Keratinocyte (primary cell): ENCODE data around the gene CCL17. TPM values are rescaled to one million over a fixed set of nuclear protein-coding genes. Genes with fewer than 3 reads are reported as not detected.

Experiments used
- DNase-seq: peaks from one replicate; pipeline ENCODE4 v3.0.0-alpha.2; 2011; ENCODE audit warnings: low read depth, missing footprints, low spot score
- FAIRE-seq: peaks from 2 replicates; lab custom pipeline; 2011; peaks lifted over from hg19 to GRCh38; lab: Jason Lieb, UNC
- H2AFZ ChIP-seq: 2 replicates; pipeline ENCODE4 v1.6.0; 2012; ENCODE audit warnings: low read length, control low read depth, inconsistent platforms; ENCODE audit not compliant: control insufficient read depth
- H3K27ac ChIP-seq: 2 replicates; pipeline ENCODE4 v1.5.1; 2011; ENCODE audit warnings: low read length; ENCODE audit not compliant: control insufficient read depth, insufficient read depth
- H3K27me3 ChIP-seq: 3 replicates; pipeline ENCODE4 v1.6.0; 2011; ENCODE audit warnings: low read length; ENCODE audit not compliant: control insufficient read depth, insufficient read depth; ENCODE audit errors: extremely low read depth
- H3K36me3 ChIP-seq, 2 experiments: 2 replicates in 1 of 2; 3 replicates in 1 of 2; pipeline ENCODE4 v1.5.1; 2011; ENCODE audit warnings: low read length in 2 of 2, mild to moderate bottlenecking in 1 of 2; ENCODE audit not compliant: control insufficient read depth in 2 of 2, insufficient read depth in 2 of 2; ENCODE audit errors: extremely low read depth in 1 of 2
- H3K4me1 ChIP-seq: 3 replicates; pipeline ENCODE4 v1.5.1; 2011; ENCODE audit warnings: low read length; ENCODE audit not compliant: control insufficient read depth, insufficient read depth; ENCODE audit errors: extremely low read depth
- H3K4me2 ChIP-seq: 3 replicates; pipeline ENCODE4 v1.6.0; 2011; ENCODE audit warnings: low read depth, low read length; ENCODE audit not compliant: control insufficient read depth, insufficient read depth; ENCODE audit errors: extremely low read depth
- H3K4me3 ChIP-seq, 3 experiments: fragments of 200-600 bp in 1 of 3; sonication (generic) in 1 of 3; 2 replicates in 2 of 3; 3 replicates in 1 of 3; pipeline ENCODE4 v1.5.1; 2011 to 2016; ENCODE audit warnings: low read length in 3 of 3, mild to moderate bottlenecking in 3 of 3, control low read depth in 2 of 3, inconsistent platforms in 1 of 3, low read depth in 1 of 3, mixed read lengths in 1 of 3, mixed run types in 1 of 3, moderate library complexity in 1 of 3; ENCODE audit not compliant: control insufficient read depth in 2 of 3, insufficient read depth in 2 of 3; ENCODE audit errors: extremely low read depth in 1 of 3
- H3K79me2 ChIP-seq: 2 replicates; pipeline ENCODE4 v1.6.0; 2012; ENCODE audit warnings: low read length; ENCODE audit not compliant: control insufficient read depth, insufficient read depth
- H3K9ac ChIP-seq: 3 replicates; pipeline ENCODE4 v1.6.0; 2011; ENCODE audit warnings: low read length; ENCODE audit not compliant: control insufficient read depth, insufficient read depth; ENCODE audit errors: extremely low read depth
- H3K9me1 ChIP-seq: 3 replicates; pipeline ENCODE4 v1.6.0; 2011; ENCODE audit warnings: low read length; ENCODE audit not compliant: control insufficient read depth, insufficient read depth; ENCODE audit errors: extremely low read depth
- H3K9me3 ChIP-seq: 2 replicates; pipeline ENCODE4 v1.5.1; 2012; ENCODE audit warnings: low read depth, low read length; ENCODE audit not compliant: control insufficient read depth
- H4K20me1 ChIP-seq: 3 replicates; pipeline ENCODE4 v1.6.0; 2011; ENCODE audit warnings: low read length; ENCODE audit not compliant: control insufficient read depth, insufficient read depth; ENCODE audit errors: extremely low read depth
- CTCF ChIP-seq, 3 experiments: IDR thresholded peaks in 1 of 3; conservative IDR thresholded peaks in 1 of 3; optimal IDR thresholded peaks in 1 of 3; 2 replicates in 2 of 3; 3 replicates in 1 of 3; pipeline versions ENCODE3 to v1.5.1; 2011; ENCODE audit warnings: low read length in 3 of 3, mild to moderate bottlenecking in 3 of 3, moderate library complexity in 2 of 3, control low read depth in 1 of 3, inconsistent platforms in 1 of 3; ENCODE audit not compliant: insufficient read depth in 2 of 3; ENCODE audit errors: extremely low read depth in 1 of 3
- EZH2 ChIP-seq: IDR thresholded peaks from one replicate; pipeline ENCODE4 v1.6.1; 2012; ENCODE audit warnings: inconsistent platforms, mild to moderate bottlenecking, low read length, moderate library complexity
- dilution Hi-C: fragments of 300-500 bp; cut with MboI; formaldehyde crosslinking; loops from one replicate; pipeline ENCODE4 v1.7.0; 2020; ENCODE audit warnings: low sequenced_read_pairs; ENCODE audit not compliant: extremely low pct_ligation_motif_present
- polyA minus RNA-seq, 3 experiments: library from RNA; depleted of rRNA, polyadenylated mRNA; stranded (reverse); fragments of >200 nt; gene quantifications; 1 replicate in 1 of 3; 2 replicates in 1 of 3; 3 replicates in 1 of 3; pipeline ENCODE4 v1.2.3, GENCODE V29; 2011
- polyA plus RNA-seq, 5 experiments: library from polyadenylated mRNA; depleted of rRNA in 3 of 5; stranded (reverse) in 3 of 5; stranded (forward) in 1 of 5; unstranded in 1 of 5; fragments of >200 nt; gene quantifications; 1 replicate in 1 of 5; 2 replicates in 3 of 5; 3 replicates in 1 of 5; pipeline versions ENCODE4 v1.2.1 to v1.2.3, GENCODE V29; 2011 to 2012; ENCODE audit warnings: missing spikeins in 2 of 5, low read depth in 1 of 5, low replicate concordance in 1 of 5

The CCL17 gene
- polyA plus RNA-seq (not detected in 3 replicates), polyA minus RNA-seq (not detected in 3 replicates)
- polyA plus RNA-seq (2011; ENCODE audit: low read depth): not detected
- polyA plus RNA-seq (2011; cell fraction: cytosol; rRNA removed): not detected in 2 replicates
- polyA plus RNA-seq (2011; cell fraction: nucleus; rRNA removed): not detected in 2 replicates
- polyA plus RNA-seq (2012; ENCODE audit: low replicate concordance): not detected in 2 replicates
- polyA minus RNA-seq (2011; cell fraction: cytosol; rRNA and poly(A)+ RNA removed): not detected
- not detected in 2 replicates for polyA minus RNA-seq (2011; cell fraction: nucleus; rRNA and poly(A)+ RNA removed)

GRCh38 chr16:57403965-57404817 lies at the start of gene CCL17:
Gene CCL17, plus strand, starts transcription at chr16:57404767. Its CDS starts 9,166 bp downstream, at chr16:57413933.
- no peak for TF ChIP-seq CTCF (optimal IDR thresholded peaks at IDR 0.05 in 1 of 3, IDR thresholded peaks at IDR 0.05 in 1 of 3, conservative IDR thresholded peaks at IDR 0.05 in 1 of 3; ENCODE audit: extremely low read depth in 1 of 3, insufficient read depth in 2 of 3, low read length in 3 of 3)
- TF ChIP-seq EZH2: no peak
- DNase-seq: no peak
- Histone ChIP-seq H3K36me3 (no peaks in the 10 kb centered on the region), H3K9me3 (peaks cover 1% of the 10 kb centered on the region), H3K27ac (no peak within 1 kb of the TSS), H3K4me1 (peaks cover 3% of the 10 kb centered on the region), H3K27me3 (peaks cover 14% of the 10 kb centered on the region), H3K4me3 (no peak within 1 kb of the TSS), H3K4me2 (no peak within 1 kb of the TSS), H3K9me1 (no peaks in the 10 kb centered on the region), H4K20me1 (no peaks in the 10 kb centered on the region), H3K79me2 (no peaks in the 10 kb centered on the region), H3K9ac (no peak within 1 kb of the TSS), H2AFZ (no peak within 1 kb of the TSS)
- FAIRE-seq: no peak
- dilution Hi-C loops: no loop called here

GRCh38 chr16:57355898-57356414 lies 48.6 kb upstream of the CCL17 start:
- dilution Hi-C loops: no loop called here
- no peak for TF ChIP-seq EZH2
- TF ChIP-seq CTCF (optimal IDR thresholded peaks at IDR 0.05 in 1 of 3, IDR thresholded peaks at IDR 0.05 in 1 of 3, conservative IDR thresholded peaks at IDR 0.05 in 1 of 3; ENCODE audit: extremely low read depth in 1 of 3, insufficient read depth in 2 of 3, low read length in 3 of 3): no peak
- H3K27me3 ChIP-seq: no peaks in the 10 kb centered on the region
- no peak overlapping the region for H3K4me3 ChIP-seq
- no peak for FAIRE-seq
- H3K9me3 ChIP-seq: no peaks in the 10 kb centered on the region
- H3K9me1 ChIP-seq: no peaks in the 10 kb centered on the region
- H3K9ac ChIP-seq: no peak overlapping the region
- peaks cover 7% of the 10 kb centered on the region for H3K4me1 ChIP-seq
- H2AFZ ChIP-seq: no peak overlapping the region
- DNase-seq: no peak
- no peaks in the 10 kb centered on the region for H4K20me1 ChIP-seq
- H3K79me2 ChIP-seq: no peaks in the 10 kb centered on the region
- H3K27ac ChIP-seq: no peak overlapping the region
- no peak overlapping the region for H3K4me2 ChIP-seq
- H3K36me3 ChIP-seq: no peaks in the 10 kb centered on the region
